BLaER1 (cell line): ENCODE measurements around the gene ABCB11.
A peak's percentile ranks its signal among the peaks of the same experiment; 100 is the strongest.
"Not testable (repeated sequence)": the region's sequence is repeated elsewhere in the genome, so short reads cannot be mapped to it uniquely, and the experiment has no call there.

Experiments used
- H3K27ac ChIP-seq: shearing (Covaris generic); formaldehyde crosslinking; 2 replicates; pipeline ENCODE4 v1.8.1; 2022
- H3K27me3 ChIP-seq: shearing (Covaris generic); formaldehyde crosslinking; 2 replicates; pipeline ENCODE4 v1.8.1; 2022
- H3K36me3 ChIP-seq: shearing (Covaris generic); formaldehyde crosslinking; 2 replicates; pipeline ENCODE4 v1.8.1; 2022
- H3K4me1 ChIP-seq: shearing (Covaris generic); formaldehyde crosslinking; 2 replicates; pipeline ENCODE4 v1.8.1; 2022
- H3K4me2 ChIP-seq: shearing (Covaris generic); formaldehyde crosslinking; 2 replicates; pipeline ENCODE4 v1.8.1; 2022
- H3K4me3 ChIP-seq: shearing (Covaris generic); formaldehyde crosslinking; 2 replicates; pipeline ENCODE4 v1.8.1; 2022
- H3K9ac ChIP-seq: shearing (Covaris generic); formaldehyde crosslinking; 2 replicates; pipeline ENCODE4 v1.8.1; 2022
- H3K9me3 ChIP-seq: shearing (Covaris generic); formaldehyde crosslinking; 2 replicates; pipeline ENCODE4 v1.8.1; 2022
- H4K20me1 ChIP-seq: shearing (Covaris generic); formaldehyde crosslinking; 2 replicates; pipeline ENCODE4 v1.8.1; 2022
- Cebpa-rat ChIP-seq: shearing (Covaris generic); IDR thresholded peaks from 2 replicates; pipeline ENCODE4 v1.8.1; 2022

Gene ABCB11

DNA sequence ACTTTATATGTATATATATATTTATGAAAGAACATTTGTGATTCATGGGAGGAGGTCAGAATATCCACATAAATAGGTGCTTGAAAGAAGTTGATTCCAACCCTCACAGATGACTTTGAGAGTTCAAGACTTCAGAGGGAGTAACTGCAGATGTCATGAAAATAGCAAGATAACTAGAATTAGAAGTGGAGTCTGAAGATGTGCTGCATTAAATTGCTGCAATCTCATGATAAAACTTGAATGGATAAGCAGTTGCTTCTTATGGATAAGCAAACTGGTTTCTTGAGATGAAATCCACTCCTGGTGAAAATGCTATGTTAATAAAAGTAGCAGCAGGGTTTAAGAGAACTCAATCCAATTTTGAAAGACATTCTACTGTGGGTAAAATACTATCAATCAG lies 89.8 kb downstream of the ABCB11 start:
- Histone ChIP-seq H3K27me3 (no peaks in the 10 kb centered on the region), H3K4me3 (no peak overlapping the region), H3K27ac (no peak overlapping the region), H3K4me2 (no peak overlapping the region), H3K9me3 (no peaks in the 10 kb centered on the region), H3K36me3 (no peaks in the 10 kb centered on the region), H3K4me1 (no peaks in the 10 kb centered on the region), H4K20me1 (no peaks in the 10 kb centered on the region), H3K9ac (no peak overlapping the region)
- TF ChIP-seq Cebpa-rat: no peak

DNA sequence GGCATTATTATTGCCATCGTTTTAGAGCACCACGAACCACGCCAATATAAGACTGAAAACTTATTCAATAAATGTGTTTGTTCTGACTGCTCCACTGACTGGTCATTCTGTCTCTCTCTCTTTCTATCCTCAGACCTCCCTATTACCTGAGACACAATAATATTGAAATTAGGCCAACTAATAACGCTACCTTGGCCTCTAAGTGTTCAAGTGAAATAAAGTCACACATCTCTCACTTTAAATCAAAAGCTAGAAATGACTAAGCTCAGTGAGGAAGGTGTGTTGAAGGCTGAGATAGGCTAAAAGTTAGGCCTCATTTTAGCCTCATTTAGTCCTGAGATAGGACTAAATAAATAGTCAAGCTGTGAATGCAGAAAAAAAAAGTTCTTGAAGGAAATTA lies 91.2 kb downstream of the ABCB11 start:
- Histone ChIP-seq H3K27me3 (no peaks in the 10 kb centered on the region), H3K27ac (no peak overlapping the region), H3K4me2 (no peak overlapping the region), H3K4me3 (no peak overlapping the region), H4K20me1 (no peaks in the 10 kb centered on the region), H3K9me3 (no peaks in the 10 kb centered on the region), H3K4me1 (no peaks in the 10 kb centered on the region), H3K36me3 (no peaks in the 10 kb centered on the region), H3K9ac (no peak overlapping the region)
- no peak for TF ChIP-seq Cebpa-rat

GRCh38 chr2:168939061-168939460 lies 92.1 kb downstream of the ABCB11 start:
- H3K9ac ChIP-seq: no peak overlapping the region
- no peak overlapping the region for H3K27ac ChIP-seq
- no peaks in the 10 kb centered on the region for H3K36me3 ChIP-seq
- H3K27me3 ChIP-seq: no peaks in the 10 kb centered on the region
- no peak for TF ChIP-seq Cebpa-rat
- no peaks in the 10 kb centered on the region for H3K4me1 ChIP-seq
- no peaks in the 10 kb centered on the region for H4K20me1 ChIP-seq
- H3K4me3 ChIP-seq: no peak overlapping the region
- H3K4me2 ChIP-seq: no peak overlapping the region
- H3K9me3 ChIP-seq: no peaks in the 10 kb centered on the region

- Histone ChIP-seq H3K4me2 (no peak overlapping the region), H3K9me3 (peaks cover 4% of the 10 kb centered on the region; the same call in 1 of the 2 replicates), H3K27me3 (no peaks in the 10 kb centered on the region), H3K36me3 (no peaks in the 10 kb centered on the region), H3K4me3 (no peak overlapping the region), H3K4me1 (no peaks in the 10 kb centered on the region), H4K20me1 (no peaks in the 10 kb centered on the region), H3K27ac (no peak overlapping the region), H3K9ac (no peak overlapping the region)
- TF ChIP-seq Cebpa-rat: no peak
Observed at GRCh38 chr2:168935810-168936581, 95.1 kb downstream of the ABCB11 start.

GRCh38 chr2:168934826-168935225 lies 96.3 kb downstream of the ABCB11 start:
- Histone ChIP-seq H3K27ac (no peak overlapping the region), H3K4me1 (peaks cover 9% of the 10 kb centered on the region), H3K4me2 (no peak overlapping the region), H3K27me3 (no peaks in the 10 kb centered on the region), H3K9me3 (peaks cover 4% of the 10 kb centered on the region; the same call in 1 of the 2 replicates), H3K9ac (no peak overlapping the region), H4K20me1 (no peaks in the 10 kb centered on the region), H3K4me3 (no peak overlapping the region), H3K36me3 (no peaks in the 10 kb centered on the region)
- TF ChIP-seq Cebpa-rat: no peak

DNA sequence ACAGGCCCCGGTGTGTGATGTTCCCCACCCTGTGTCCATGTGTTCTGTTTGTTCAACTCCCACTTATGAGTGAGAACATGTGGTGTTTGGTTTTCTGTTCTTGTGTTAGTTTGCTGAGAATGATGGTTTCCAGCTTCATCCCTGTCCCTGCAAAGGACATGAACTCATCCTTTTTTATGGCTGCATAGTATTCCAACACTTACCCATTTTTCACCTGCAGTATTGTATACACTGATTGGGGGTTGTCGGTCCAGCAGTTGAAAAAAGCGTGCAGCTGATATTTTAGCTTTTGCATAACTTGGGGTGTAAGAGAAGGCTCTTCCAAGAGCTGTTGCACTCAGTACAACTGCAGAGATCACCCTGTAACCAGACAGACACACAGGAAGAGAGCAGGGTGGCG lies 99.0 kb downstream of the ABCB11 start:
- not testable (repeated sequence) for H3K27ac ChIP-seq, H3K4me2 ChIP-seq, H3K4me3 ChIP-seq, H3K27me3 ChIP-seq, H3K36me3 ChIP-seq, H3K9ac ChIP-seq, H4K20me1 ChIP-seq, H3K9me3 ChIP-seq
- peaks cover 21% of the 10 kb centered on the region for H3K4me1 ChIP-seq

- no peak for TF ChIP-seq Cebpa-rat
- H3K9ac ChIP-seq: no peak overlapping the region
Observed at GRCh38 chr2:168930242-168930641, 100.9 kb downstream of the ABCB11 start.

DNA sequence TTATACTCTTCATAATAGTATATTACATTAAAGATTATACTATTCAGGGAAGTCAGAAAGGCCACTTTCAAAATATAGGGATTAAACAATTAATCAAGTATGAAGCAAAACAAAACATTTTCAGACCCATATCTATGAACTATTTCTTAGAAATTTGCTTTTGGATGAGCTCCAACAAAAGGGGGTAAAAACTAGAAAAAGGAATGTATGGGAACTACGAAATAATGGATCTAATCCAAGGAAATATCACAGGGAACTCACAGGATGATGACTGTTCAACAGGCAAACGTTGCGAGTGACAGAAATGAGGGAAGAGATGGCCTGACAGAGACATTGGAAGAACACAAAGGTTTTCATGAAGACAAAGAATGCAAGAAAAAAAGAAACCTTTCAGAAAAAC lies 102.1 kb downstream of the ABCB11 start:
- Histone ChIP-seq H3K27me3 (no peaks in the 10 kb centered on the region), H3K4me2 (peak overlapping the region; percentile 56; the same call in 1 of the 2 replicates), H4K20me1 (no peaks in the 10 kb centered on the region), H3K36me3 (no peaks in the 10 kb centered on the region), H3K9ac (no peak overlapping the region), H3K27ac (no peak overlapping the region), H3K4me1 (peaks cover 21% of the 10 kb centered on the region), H3K4me3 (no peak overlapping the region), H3K9me3 (peaks cover 4% of the 10 kb centered on the region; the same call in 1 of the 2 replicates)
- no peak for TF ChIP-seq Cebpa-rat

More at GRCh38 chr2:168930242-168930641, 100.9 kb downstream of the ABCB11 start:
- peaks cover 21% of the 10 kb centered on the region for H3K4me1 ChIP-seq
- H3K27me3 ChIP-seq: no peaks in the 10 kb centered on the region
- no peaks in the 10 kb centered on the region for H4K20me1 ChIP-seq
- peak overlapping the region; percentile 56 for H3K4me2 ChIP-seq
- peaks cover 4% of the 10 kb centered on the region; the same call in 1 of the 2 replicates for H3K9me3 ChIP-seq
- no peak overlapping the region for H3K4me3 ChIP-seq
- H3K36me3 ChIP-seq: no peaks in the 10 kb centered on the region
- no peak overlapping the region for H3K27ac ChIP-seq

DNA sequence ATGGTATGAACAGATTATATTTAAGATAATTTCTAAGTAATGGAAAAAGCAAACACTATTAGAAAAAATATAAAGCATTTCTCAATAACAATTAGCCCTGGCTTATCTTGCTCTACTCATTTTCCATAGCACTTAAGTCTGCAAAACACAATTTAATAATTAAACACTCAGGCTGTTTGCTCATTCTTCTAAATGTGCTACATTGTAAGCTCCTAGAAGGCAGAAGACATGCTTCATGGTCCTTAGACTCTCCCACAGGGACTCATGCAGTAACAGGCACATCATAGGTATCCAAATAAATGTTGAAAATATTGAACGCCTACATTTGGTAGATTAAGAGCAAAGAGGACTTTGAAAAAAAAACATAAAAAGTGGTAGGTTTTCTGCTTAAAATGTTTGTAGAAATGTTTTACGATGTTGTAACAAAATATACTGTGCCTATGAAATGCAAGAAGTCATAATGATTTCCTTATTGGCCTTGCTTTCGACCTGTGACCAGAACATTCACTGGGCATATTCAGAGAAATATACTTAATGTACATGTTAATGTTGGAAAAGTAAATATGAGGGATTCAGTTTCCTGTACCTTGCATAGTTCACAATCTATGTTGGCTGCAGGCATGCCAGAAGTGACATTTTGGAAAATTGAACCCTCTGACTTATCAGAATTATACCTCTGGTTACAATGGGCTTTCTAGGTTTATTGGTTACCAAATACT lies 102.9 kb downstream of the ABCB11 start:
- Histone ChIP-seq H3K4me2 (no peak overlapping the region), H3K36me3 (no peaks in the 10 kb centered on the region), H4K20me1 (no peaks in the 10 kb centered on the region), H3K9ac (no peak overlapping the region), H3K4me1 (peaks cover 21% of the 10 kb centered on the region), H3K4me3 (no peak overlapping the region), H3K9me3 (peaks cover 4% of the 10 kb centered on the region; the same call in 1 of the 2 replicates), H3K27me3 (no peaks in the 10 kb centered on the region), H3K27ac (no peak overlapping the region)
- no peak for TF ChIP-seq Cebpa-rat

GRCh38 chr2:168926621-168927386 lies 104.3 kb downstream of the ABCB11 start:
- Histone ChIP-seq H3K4me1 (peaks cover 21% of the 10 kb centered on the region), H3K27me3 (no peaks in the 10 kb centered on the region), H3K36me3 (no peaks in the 10 kb centered on the region), H3K9ac (no peak overlapping the region), H3K4me3 (no peak overlapping the region), H3K9me3 (no peaks in the 10 kb centered on the region), H3K4me2 (no peak overlapping the region), H3K27ac (no peak overlapping the region), H4K20me1 (no peaks in the 10 kb centered on the region)
- no peak for TF ChIP-seq Cebpa-rat
